ENCODE results near the gene LYSMD4.

The LYSMD4 gene

GRCh38 chr15:99703603-99704443 is 29.4 kb downstream of the LYSMD4 start:
- no peak for DNase-seq

GRCh38 chr15:99702895-99703602 is 30.2 kb downstream of the LYSMD4 start:
- DNase-seq, result no peak

- DNase-seq, result no peak
Measured at GRCh38 chr15:99696096-99696495, 37.1 kb downstream of the LYSMD4 start.

- DNase-seq, result no peak
Measured at GRCh38 chr15:99692825-99693224, 40.4 kb downstream of the LYSMD4 start.

GRCh38 chr15:99686290-99686689 is 46.9 kb downstream of the LYSMD4 start:
- DNase-seq, result no peak

GRCh38 chr15:99683000-99683670 is 50.1 kb downstream of the LYSMD4 start:
- DNase-seq, result no peak

- DNase-seq, result no peak
Measured at GRCh38 chr15:99682455-99682854, 50.8 kb downstream of the LYSMD4 start.

GRCh38 chr15:99681990-99682389 is 51.2 kb downstream of the LYSMD4 start:
- no peak for DNase-seq

GRCh38 chr15:99680276-99680675 is 53.0 kb downstream of the LYSMD4 start:
- DNase-seq, result no peak

- DNase-seq, result no peak
Measured at GRCh38 chr15:99677540-99678134, 55.6 kb downstream of the LYSMD4 start.

Measured in CD4-positive, alpha-beta T cell treated with Interferon gamma for 1 hour (primary cell).